Astrocyte (in vitro differentiated cells and primary cell): ENCODE results near the gene BICC1.

Source experiments
- EZH2 ChIP-seq: IDR thresholded peaks from 2 replicates; pipeline ENCODE4 v1.6.1; 2012; ENCODE audit warnings: mild to moderate bottlenecking, low read length, inconsistent platforms; ENCODE audit not compliant: insufficient read depth
- TF ChIP-seq, protein P1 (sequence below): IDR thresholded peaks from 2 replicates; pipeline ENCODE4 v1.5.1; 2011; ENCODE audit warnings: low read depth, mild to moderate bottlenecking, inconsistent platforms, low read length, moderate library complexity; ENCODE audit not compliant: insufficient read depth

DNA sequence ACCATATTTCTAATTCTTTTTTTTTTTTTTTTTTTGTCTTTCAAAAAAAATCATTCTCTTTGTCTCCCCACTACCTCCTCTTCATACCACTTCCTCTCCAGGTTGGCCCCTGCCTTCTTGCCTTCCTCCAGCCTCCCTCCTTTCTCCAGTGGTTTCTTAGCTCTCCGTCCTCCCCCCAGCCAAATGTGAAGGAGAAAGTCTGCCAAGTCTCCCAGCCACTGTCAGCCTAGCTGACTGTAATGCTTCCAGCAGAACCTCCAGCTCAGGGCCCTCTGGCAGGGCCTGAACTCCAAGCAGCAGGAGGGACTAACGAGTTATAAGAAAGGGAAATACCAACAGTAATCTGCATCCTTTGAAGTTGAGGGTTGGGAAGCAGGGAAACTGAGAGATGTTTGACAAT, 35.5 kb upstream of the BICC1 start:
- TF ChIP-seq, protein P1, sequence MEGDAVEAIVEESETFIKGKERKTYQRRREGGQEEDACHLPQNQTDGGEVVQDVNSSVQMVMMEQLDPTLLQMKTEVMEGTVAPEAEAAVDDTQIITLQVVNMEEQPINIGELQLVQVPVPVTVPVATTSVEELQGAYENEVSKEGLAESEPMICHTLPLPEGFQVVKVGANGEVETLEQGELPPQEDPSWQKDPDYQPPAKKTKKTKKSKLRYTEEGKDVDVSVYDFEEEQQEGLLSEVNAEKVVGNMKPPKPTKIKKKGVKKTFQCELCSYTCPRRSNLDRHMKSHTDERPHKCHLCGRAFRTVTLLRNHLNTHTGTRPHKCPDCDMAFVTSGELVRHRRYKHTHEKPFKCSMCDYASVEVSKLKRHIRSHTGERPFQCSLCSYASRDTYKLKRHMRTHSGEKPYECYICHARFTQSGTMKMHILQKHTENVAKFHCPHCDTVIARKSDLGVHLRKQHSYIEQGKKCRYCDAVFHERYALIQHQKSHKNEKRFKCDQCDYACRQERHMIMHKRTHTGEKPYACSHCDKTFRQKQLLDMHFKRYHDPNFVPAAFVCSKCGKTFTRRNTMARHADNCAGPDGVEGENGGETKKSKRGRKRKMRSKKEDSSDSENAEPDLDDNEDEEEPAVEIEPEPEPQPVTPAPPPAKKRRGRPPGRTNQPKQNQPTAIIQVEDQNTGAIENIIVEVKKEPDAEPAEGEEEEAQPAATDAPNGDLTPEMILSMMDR: no peak
- TF ChIP-seq EZH2: no peak
